HG03060 (cell line): ENCODE results near the gene PREX1.

ENCODE experiments used
- ATAC-seq: cut with Tn5 transposase; IDR thresholded peaks from one replicate; pipeline ENCODE4 v1.9.1; 2021; ENCODE audit warnings: low read depth, moderate number of reproducible peaks; ENCODE audit not compliant: unreplicated experiment

The PREX1 gene

DNA sequence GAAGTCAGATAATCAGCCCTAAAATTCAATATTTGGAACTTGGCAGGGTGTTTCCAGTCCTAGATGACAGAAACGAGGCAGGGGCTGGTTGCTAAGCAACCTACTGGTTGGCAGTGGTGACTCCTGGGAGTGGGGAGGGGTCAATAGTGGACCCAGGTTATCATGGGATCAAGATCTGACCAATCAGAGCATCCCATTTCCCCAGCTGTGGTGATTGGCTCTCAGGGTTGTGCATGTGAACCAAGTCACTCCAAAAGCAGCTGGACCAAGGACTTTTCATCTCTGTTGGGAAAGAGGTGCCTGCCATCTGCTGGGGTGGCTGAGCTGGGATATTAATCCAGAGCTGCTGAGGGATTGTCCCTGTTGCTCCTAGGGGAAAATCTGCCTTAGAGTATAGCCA is 253.4 kb downstream of the PREX1 start:
- no peak for ATAC-seq
